SK-N-SH (cell line): ENCODE measurements around the gene CCDC71. TPM values are rescaled to one million over a fixed set of nuclear protein-coding genes. Genes with fewer than 3 reads are reported as not detected.

Experiments used
- CTCF ChIA-PET: fragments of 300-600, 350-600 bp; formaldehyde crosslinking; extraction: SDS; loops from one replicate; lab custom pipeline; 2021; lab: Yijun Ruan, JAX
- POLR2A ChIA-PET: fragments of 350-600 bp; sonication (Branson Sonifier 250); formaldehyde crosslinking; extraction: SDS; loops from one replicate; lab custom pipeline; 2020; ENCODE audit warnings: antibody characterized with exemption, inconsistent platforms; lab: Yijun Ruan, JAX
- DNase-seq: peaks from one replicate; pipeline ENCODE4 v3.0.0; 2012
- H2AFZ ChIP-seq: fragments of 200-600 bp; sonication (generic); 2 replicates; pipeline ENCODE4 v1.8.1; 2016; ENCODE audit warnings: antibody characterized with exemption, mild to moderate bottlenecking, low read depth
- H3F3A ChIP-seq: fragments of 200-600 bp; sonication (generic); replicated peaks from 2 replicates; pipeline ENCODE3; 2016; ENCODE audit warnings: antibody characterized with exemption, mild to moderate bottlenecking; ENCODE audit not compliant: insufficient read depth
- H3K27ac ChIP-seq, 2 experiments: fragments of 200-500 bp in 1 of 2; fragments of 200-600 bp in 1 of 2; sonication (Bioruptor generic) in 1 of 2; sonication (generic), shearing (Covaris generic) in 1 of 2; 2 replicates each; pipeline versions ENCODE4 v1.5.1 to v1.6.1; 2014 to 2016; ENCODE audit warnings: low read depth in 2 of 2, inconsistent platforms in 1 of 2, low read length in 1 of 2, mild to moderate bottlenecking in 1 of 2, mixed read lengths in 1 of 2
- H3K27me3 ChIP-seq: fragments of 200-600 bp; sonication (generic), shearing (Covaris generic); 2 replicates; pipeline ENCODE4 v1.6.1; 2016; ENCODE audit warnings: mixed run types; ENCODE audit not compliant: insufficient read depth
- H3K36me3 ChIP-seq, 2 experiments: fragments of 200-500 bp in 1 of 2; fragments of 200-600 bp in 1 of 2; sonication (Bioruptor generic) in 1 of 2; sonication (generic) in 1 of 2; replicated peaks in 1 of 2; 2 replicates each; pipeline versions ENCODE3 to v1.5.1; 2014 to 2016; ENCODE audit warnings: low read length in 1 of 2, mild to moderate bottlenecking in 1 of 2; ENCODE audit not compliant: insufficient read depth in 2 of 2, control insufficient read depth in 1 of 2
- H3K4me1 ChIP-seq, 2 experiments: fragments of 200-500 bp in 1 of 2; fragments of 200-600 bp in 1 of 2; sonication (Bioruptor generic) in 1 of 2; sonication (generic), shearing (Covaris generic) in 1 of 2; 2 replicates each; pipeline versions ENCODE4 v1.5.1 to v1.6.1; 2014 to 2016; ENCODE audit warnings: low read depth in 1 of 2, low read length in 1 of 2, mixed run types in 1 of 2; ENCODE audit not compliant: insufficient read depth in 2 of 2, control insufficient read depth in 1 of 2
- H3K4me2 ChIP-seq: fragments of 200-600 bp; sonication (generic), shearing (Covaris generic); 2 replicates; pipeline ENCODE4 v1.6.1; 2017; ENCODE audit warnings: mixed run types
- H3K4me3 ChIP-seq, 2 experiments: fragments of 200-500 bp in 1 of 2; fragments of 200-600 bp in 1 of 2; sonication (Bioruptor generic) in 1 of 2; sonication (generic), shearing (Covaris generic) in 1 of 2; 2 replicates each; pipeline versions ENCODE4 v1.5.1 to v1.8.1; 2014 to 2016; ENCODE audit warnings: low read depth in 2 of 2, inconsistent platforms in 1 of 2, low read length in 1 of 2, mild to moderate bottlenecking in 1 of 2, mixed read lengths in 1 of 2, moderate library complexity in 1 of 2
- H3K79me2 ChIP-seq: fragments of 200-600 bp; sonication (generic); 2 replicates; pipeline ENCODE4 v1.8.1; 2017; ENCODE audit warnings: mild to moderate bottlenecking; ENCODE audit not compliant: insufficient read depth
- H3K9ac ChIP-seq: fragments of 200-600 bp; sonication (generic); 2 replicates; pipeline ENCODE4 v1.6.1; 2017; ENCODE audit warnings: mixed run types
- H3K9me2 ChIP-seq: fragments of 200-600 bp; sonication (generic); 2 replicates; pipeline ENCODE4 v1.6.1; 2017; ENCODE audit warnings: mixed run types
- H3K9me3 ChIP-seq: fragments of 200-600 bp; sonication (generic); 2 replicates; pipeline ENCODE4 v1.6.1; 2017; ENCODE audit warnings: mixed run types, mild to moderate bottlenecking, moderate library complexity
- H4K20me1 ChIP-seq: fragments of 200-600 bp; sonication (generic); 2 replicates; pipeline ENCODE4 v1.6.1; 2017; ENCODE audit warnings: mild to moderate bottlenecking, mixed run types; ENCODE audit not compliant: insufficient read depth
- CTCF ChIP-seq: fragments of 200-600 bp; sonication (generic); IDR thresholded peaks from 2 replicates; pipeline ENCODE4 v1.6.1; 2017; ENCODE audit warnings: antibody characterized with exemption, mild to moderate bottlenecking, moderate library complexity
- EZH2phosphoT487 ChIP-seq: fragments of 200-600 bp; sonication (generic); IDR thresholded peaks from 2 replicates; pipeline ENCODE4 v1.6.1; 2017; ENCODE audit warnings: low read depth, mixed run types, mild to moderate bottlenecking, antibody characterized with exemption, moderate library complexity, borderline replicate concordance
- IRF3 ChIP-seq: fragments of 150-350 bp; IDR thresholded peaks from 2 replicates; pipeline ENCODE4 v1.6.1; 2016; ENCODE audit warnings: mild to moderate bottlenecking, low read depth, low read length
- MAX ChIP-seq: IDR thresholded peaks from 2 replicates; pipeline ENCODE4 v1.4.0; 2012; ENCODE audit warnings: low read depth
- MXI1 ChIP-seq: IDR thresholded peaks from 2 replicates; pipeline ENCODE4 v1.6.1; 2012; ENCODE audit warnings: mild to moderate bottlenecking, low read depth, low read length, improper control_type of control experiment
- POLR2AphosphoS5 ChIP-seq: IDR thresholded peaks from 2 replicates; pipeline ENCODE4 v1.6.1; 2012; ENCODE audit warnings: low read depth, low read length
- RAD21 ChIP-seq: IDR thresholded peaks from 2 replicates; pipeline ENCODE4 v1.6.1; 2012; ENCODE audit warnings: mild to moderate bottlenecking, low read length
- RFX5 ChIP-seq: IDR thresholded peaks from 2 replicates; pipeline ENCODE4 v1.6.1; 2012; ENCODE audit warnings: mild to moderate bottlenecking, improper control_type of control experiment, low read length
- RXRA ChIP-seq: IDR thresholded peaks from 2 replicates; pipeline ENCODE4 v1.4.0; 2012; ENCODE audit warnings: low read depth, mild to moderate bottlenecking, borderline replicate concordance
- SIN3A ChIP-seq: IDR thresholded peaks from 2 replicates; pipeline ENCODE4 v1.6.1; 2012; ENCODE audit warnings: low read depth, mild to moderate bottlenecking, low read length, moderate library complexity, borderline replicate concordance
- SMC3 ChIP-seq: IDR thresholded peaks from 2 replicates; pipeline ENCODE4 v1.6.1; 2012; ENCODE audit warnings: low read depth, low read length, improper control_type of control experiment
- TAF1 ChIP-seq: IDR thresholded peaks from 2 replicates; pipeline ENCODE4 v1.6.1; 2012; ENCODE audit warnings: low read depth, mild to moderate bottlenecking, low read length, moderate library complexity, borderline replicate concordance
- TEAD4 ChIP-seq: IDR thresholded peaks from 2 replicates; pipeline ENCODE4 v1.4.0; 2012; ENCODE audit warnings: mild to moderate bottlenecking, borderline replicate concordance; ENCODE audit not compliant: insufficient read depth
- WGBS: methylation state at CpG from one replicate; pipeline ENCODE4 v1.1.6; 2017; ENCODE audit warnings: low lambda C conversion rate; 5-methylcytosine and 5-hydroxymethylcytosine counted together
- polyA plus RNA-seq, 3 experiments: library from polyadenylated mRNA; depleted of rRNA; stranded (reverse); fragments of >200 nt; gene quantifications; 2 replicates each; pipeline ENCODE4 v1.2.3, GENCODE V29; 2012

Gene CCDC71
- polyA plus RNA-seq, 1 of the 3 experiments (the other 2 are of a cell fraction), result 40.9 TPM

GRCh38 chr3:49133226-49133951 lies 32.7 kb downstream of the CCDC71 start (continued):
- TF ChIP-seq IRF3, result no peak

- ChIA-PET POLR2A (interaction anchor here (0.6 to 2.7 kb wide), 8 partner anchors 10 to 207 kb away, joined by 3 to 22 read pairs (median 4); partner anchors contain the start of genes KLHDC8B, QRICH1, USP19 and USP4), CTCF (interaction anchor here (0.8 to 5.4 kb wide), 11 partner anchors 13 to 448 kb away, joined by 3 to 26 read pairs (median 4); partner anchors contain the start of genes CCDC71, KLHDC8B, NDUFAF3 and USP19)
- Histone ChIP-seq H3K9ac (peak within 1 kb of the TSS; percentile 75), H3K9me2 (no peaks in the 10 kb centered on the region), H3K4me3 (peak within 1 kb of the TSS; percentile 67 to 81), H3F3A (no peaks in the 10 kb centered on the region), H3K4me2 (peak within 1 kb of the TSS; percentile 100), H2AFZ (peak within 1 kb of the TSS; percentile 98), H3K9me3 (no peaks in the 10 kb centered on the region), H3K79me2 (peaks cover 37% of the 10 kb centered on the region), H3K36me3 (peaks cover 7 to 22% of the 10 kb centered on the region in 2 experiments), H3K4me1 (peaks cover 0 to 18% of the 10 kb centered on the region in 2 experiments; a peak in 1 of 4 replicates), H3K27ac (peak within 1 kb of the TSS; percentile 83 to 91), H3K27me3 (no peaks in the 10 kb centered on the region), H4K20me1 (no peaks in the 10 kb centered on the region)
- peak; percentile 86 for DNase-seq
- TF ChIP-seq TEAD4 (no peak), RAD21 (0 out of 2 replicates have a peak, but pooled peaks have one; percentile 6), EZH2phosphoT487 (no peak), MXI1 (peak; percentile 30; the same call in 1 of the 2 replicates), SIN3A (peak; percentile 56; the same call in 1 of the 2 replicates), POLR2AphosphoS5 (peak; percentile 76), CTCF (peak; percentile 48), MAX (peak; percentile 70), TAF1 (peak; percentile 77), RXRA (no peak), RFX5 (peak; percentile 58; the same call in 1 of the 2 replicates), SMC3 (no peak)
- 1% methylated on average over 19 of the region's 28 CpGs for WGBS
Measured at GRCh38 chr3:49132437-49133225, 33.5 kb downstream of the CCDC71 start, which contains the start of gene LAMB2. TSS of gene LAMB2 (minus strand) at chr3:49133050. CDS start at chr3:49132867, 183 bp downstream.
